K562 treated with DMSO at 1 percent for 4 hours (cell line): ENCODE results near the gene GUCY1B1. TPM values are rescaled to one million over a fixed set of nuclear protein-coding genes. Genes with fewer than 3 reads are reported as not detected.

Experiments used
- total RNA-seq: library from RNA; unstranded; fragments of 300-600 nt; gene quantifications from 2 replicates; pipeline ENCODE4 v1.2.3, GENCODE V29; 2022; ENCODE audit not compliant: insufficient read depth

The GUCY1B1 gene
- total RNA-seq = not detected in 2 replicates

GRCh38 chr4:155758481-155759371 is at the start of gene GUCY1B1:
Gene GUCY1B1, plus strand, starts transcription at chr4:155759021. Its CDS starts 120 bp downstream, at chr4:155759141.

Other genes with a start within 250 kb of the GUCY1B1 start
- gene GUCY1A1, start 92.2 kb upstream of the GUCY1B1 start, total RNA-seq = not detected in 2 replicates
- gene ASIC5, start 107.3 kb downstream of the GUCY1B1 start, total RNA-seq = not detected in 2 replicates
- 0.51 TPM in 1 of 2 replicates, not detected in the other for gene TDO2, start 144.7 kb downstream of the GUCY1B1 start, total RNA-seq
- gene CTSO, start 194.8 kb downstream of the GUCY1B1 start, total RNA-seq = 0.19 TPM in 1 of 2 replicates, not detected in the other